ENCODE measurements around the gene CNBD2.
"Not testable (repeated sequence)": the region's sequence is repeated elsewhere in the genome, so short reads cannot be mapped to it uniquely, and the experiment has no call there.

Gene CNBD2

GRCh38 chr20:36017048-36017951 is 48.9 kb downstream of the CNBD2 start:
- DNase-seq (ENCODE audit: insufficient read length, low spot score) (peak; percentile 60), FAIRE-seq (peak; percentile 84)

GRCh38 chr20:36018208-36018988 is 50.0 kb downstream of the CNBD2 start:
- FAIRE-seq, result peak; percentile 46
- DNase-seq (ENCODE audit: insufficient read length, low spot score), result no peak

GRCh38 chr20:36026131-36026530 is 57.7 kb downstream of the CNBD2 start:
- not testable (repeated sequence) for FAIRE-seq; DNase-seq (ENCODE audit: insufficient read length, low spot score)

- DNase-seq (ENCODE audit: insufficient read length, low spot score), result no peak
- FAIRE-seq, result no peak
Observed at GRCh38 chr20:36028106-36028808, 59.9 kb downstream of the CNBD2 start.

GRCh38 chr20:36030149-36030548 is 61.8 kb downstream of the CNBD2 start:
- FAIRE-seq, result no peak
- DNase-seq (ENCODE audit: insufficient read length, low spot score), result no peak

- no peak for FAIRE-seq
Observed at GRCh38 chr20:36031806-36032205, 63.4 kb downstream of the CNBD2 start.

GRCh38 chr20:36034875-36035274 is 66.5 kb downstream of the CNBD2 start:
- DNase-seq (ENCODE audit: insufficient read length, low spot score) (no peak), FAIRE-seq (peak; percentile 92)

More at GRCh38 chr20:36031806-36032205, 63.4 kb downstream of the CNBD2 start:
- DNase-seq (ENCODE audit: insufficient read length, low spot score), result no peak

- DNase-seq (ENCODE audit: insufficient read length, low spot score), result no peak
Observed at GRCh38 chr20:36035745-36036144, 67.4 kb downstream of the CNBD2 start.

GRCh38 chr20:36036688-36037087 is 68.3 kb downstream of the CNBD2 start:
- FAIRE-seq (no peak), DNase-seq (ENCODE audit: insufficient read length, low spot score) (no peak)

More at GRCh38 chr20:36035745-36036144, 67.4 kb downstream of the CNBD2 start:
- no peak for FAIRE-seq

GRCh38 chr20:36040571-36040970 is 72.2 kb downstream of the CNBD2 start:
- DNase-seq (ENCODE audit: insufficient read length, low spot score), result no peak
- no peak for FAIRE-seq

- DNase-seq (ENCODE audit: insufficient read length, low spot score) (no peak), FAIRE-seq (no peak)
Observed at GRCh38 chr20:36043441-36043840, 75.1 kb downstream of the CNBD2 start.

- FAIRE-seq (no peak), DNase-seq (ENCODE audit: insufficient read length, low spot score) (no peak)
Observed at GRCh38 chr20:36043892-36044515, 75.6 kb downstream of the CNBD2 start.

- FAIRE-seq (no peak), DNase-seq (ENCODE audit: insufficient read length, low spot score) (no peak)
Observed at GRCh38 chr20:36045373-36045714, 77.0 kb downstream of the CNBD2 start.

GRCh38 chr20:36046073-36046798 is 77.8 kb downstream of the CNBD2 start:
- not testable (repeated sequence) for DNase-seq (ENCODE audit: insufficient read length, low spot score); FAIRE-seq

GRCh38 chr20:36049408-36049807 is 81.0 kb downstream of the CNBD2 start:
- FAIRE-seq; DNase-seq (ENCODE audit: insufficient read length, low spot score): not testable (repeated sequence)

GRCh38 chr20:36050436-36051317 is 82.3 kb downstream of the CNBD2 start:
- no peak for FAIRE-seq
- DNase-seq (ENCODE audit: insufficient read length, low spot score), result peak; percentile 93

- FAIRE-seq, result no peak
Observed at GRCh38 chr20:36051318-36052116, 83.1 kb downstream of the CNBD2 start.

GRCh38 chr20:36052117-36052513 is 83.7 kb downstream of the CNBD2 start:
- FAIRE-seq (no peak), DNase-seq (ENCODE audit: insufficient read length, low spot score) (no peak)

More at GRCh38 chr20:36051318-36052116, 83.1 kb downstream of the CNBD2 start:
- no peak for DNase-seq (ENCODE audit: insufficient read length, low spot score)
